ENCODE data around the gene FAM111A. TPM values are rescaled to one million over a fixed set of nuclear protein-coding genes. Genes with fewer than 3 reads are reported as not detected.

The FAM111A gene
- total RNA-seq, 4 donors from 2014 or later, result 36.8 to 94.2 (median 51.7) TPM

- TF ChIP-seq, protein P1, sequence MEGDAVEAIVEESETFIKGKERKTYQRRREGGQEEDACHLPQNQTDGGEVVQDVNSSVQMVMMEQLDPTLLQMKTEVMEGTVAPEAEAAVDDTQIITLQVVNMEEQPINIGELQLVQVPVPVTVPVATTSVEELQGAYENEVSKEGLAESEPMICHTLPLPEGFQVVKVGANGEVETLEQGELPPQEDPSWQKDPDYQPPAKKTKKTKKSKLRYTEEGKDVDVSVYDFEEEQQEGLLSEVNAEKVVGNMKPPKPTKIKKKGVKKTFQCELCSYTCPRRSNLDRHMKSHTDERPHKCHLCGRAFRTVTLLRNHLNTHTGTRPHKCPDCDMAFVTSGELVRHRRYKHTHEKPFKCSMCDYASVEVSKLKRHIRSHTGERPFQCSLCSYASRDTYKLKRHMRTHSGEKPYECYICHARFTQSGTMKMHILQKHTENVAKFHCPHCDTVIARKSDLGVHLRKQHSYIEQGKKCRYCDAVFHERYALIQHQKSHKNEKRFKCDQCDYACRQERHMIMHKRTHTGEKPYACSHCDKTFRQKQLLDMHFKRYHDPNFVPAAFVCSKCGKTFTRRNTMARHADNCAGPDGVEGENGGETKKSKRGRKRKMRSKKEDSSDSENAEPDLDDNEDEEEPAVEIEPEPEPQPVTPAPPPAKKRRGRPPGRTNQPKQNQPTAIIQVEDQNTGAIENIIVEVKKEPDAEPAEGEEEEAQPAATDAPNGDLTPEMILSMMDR (IDR thresholded peaks at IDR 0.05; ENCODE audit: low read depth), result no peak
Observed at GRCh38 chr11:59157433-59157832, 14.8 kb downstream of the FAM111A start.

DNA sequence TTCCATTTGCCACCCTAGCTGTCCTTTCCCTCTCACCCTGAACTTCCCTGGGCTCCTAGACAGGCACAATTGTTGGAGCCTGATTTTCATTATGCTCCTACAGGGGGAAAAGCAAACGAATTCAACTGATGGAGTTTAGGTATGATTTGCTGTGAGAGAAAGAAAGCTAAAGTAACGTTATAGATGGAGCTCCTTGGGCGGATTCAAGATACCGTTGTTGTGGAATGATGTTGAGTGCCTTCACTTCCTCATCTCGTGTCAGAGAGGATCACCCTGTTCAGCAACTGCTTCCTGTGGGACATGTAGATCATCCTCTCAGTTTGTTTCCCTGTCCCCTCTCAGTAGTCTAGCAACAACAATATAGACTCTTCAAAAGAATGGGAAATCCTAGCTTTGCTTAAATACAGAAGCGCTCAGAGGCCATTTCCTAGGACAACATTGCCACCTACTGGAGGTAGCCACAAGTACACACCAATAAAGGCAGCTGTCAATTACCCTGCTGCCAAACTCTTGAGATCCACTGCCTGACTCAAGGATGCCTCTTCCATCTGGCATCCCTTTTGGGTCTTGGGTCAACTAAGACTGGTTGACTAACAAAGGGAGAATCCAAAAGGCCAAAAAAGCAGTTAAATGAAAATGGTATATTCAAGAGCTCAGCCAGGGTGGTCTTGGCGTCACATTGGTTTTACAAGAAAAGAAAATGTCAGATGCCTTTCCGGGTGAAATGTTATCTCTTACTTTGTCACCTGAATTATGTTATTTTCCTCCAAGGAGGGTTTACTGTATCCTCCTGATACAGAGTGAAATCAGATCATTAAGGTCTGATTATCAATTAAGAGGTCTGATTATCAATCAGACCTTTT is 15.8 kb downstream of the FAM111A start:
- TF ChIP-seq, protein P1 (IDR thresholded peaks at IDR 0.05; ENCODE audit: low read depth), result no peak

GRCh38 chr11:59164028-59164427 is 21.4 kb downstream of the FAM111A start:
- TF ChIP-seq, protein P1 (IDR thresholded peaks at IDR 0.05; ENCODE audit: low read depth), result no peak

DNA sequence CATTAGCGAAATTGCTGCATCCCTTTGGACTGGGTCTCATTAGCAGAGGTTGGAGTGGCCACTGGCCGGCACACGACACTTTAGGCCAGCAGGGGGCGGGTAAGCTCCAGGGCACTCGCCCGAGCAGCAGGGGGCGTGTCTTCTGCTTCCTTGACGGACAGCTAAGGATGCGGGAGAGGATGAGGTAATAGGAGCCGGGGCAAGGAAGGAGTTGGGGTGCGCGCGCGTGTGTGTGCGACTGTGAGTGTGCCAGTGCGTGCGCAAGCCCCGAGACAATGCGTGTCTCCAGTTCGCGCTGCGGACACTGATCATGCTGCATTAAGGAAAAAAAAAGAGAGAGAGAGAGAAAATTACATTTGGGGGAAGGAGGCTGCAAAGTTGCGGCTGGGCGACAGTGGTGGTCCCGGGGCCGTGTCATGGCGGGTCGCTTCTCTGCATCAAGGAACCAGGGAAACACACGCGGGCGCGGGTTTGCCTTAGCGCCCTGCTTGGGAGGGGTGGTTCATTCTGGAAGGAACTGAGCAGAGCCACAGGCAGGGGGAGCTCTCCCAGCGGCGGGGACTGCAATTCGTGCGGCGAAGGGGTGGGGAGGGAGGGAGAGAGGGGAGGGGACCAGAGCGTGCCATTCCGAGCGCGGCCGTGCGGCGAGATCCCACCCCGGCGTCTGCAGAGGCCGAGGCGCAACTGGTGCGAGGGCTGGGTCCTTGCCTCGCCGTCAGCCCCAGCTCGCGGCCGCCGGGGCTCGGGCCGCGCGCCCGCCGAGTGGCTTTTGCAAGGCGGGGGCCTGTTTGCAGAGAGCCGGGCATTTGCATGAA is 29.1 kb downstream of the FAM111A start, which contains the start of gene DTX4:
Gene DTX4 (plus strand): TSS at position 625 of the 815 bp plus-strand sequence. CDS start 464 bp downstream, outside the sequence.
- TF ChIP-seq, protein P1 (IDR thresholded peaks at IDR 0.05; ENCODE audit: low read depth), result no peak

- TF ChIP-seq, protein P1 (IDR thresholded peaks at IDR 0.05; ENCODE audit: low read depth), result no peak
Observed at GRCh38 chr11:59172345-59173079, 29.9 kb downstream of the FAM111A start.

- TF ChIP-seq, protein P1 (IDR thresholded peaks at IDR 0.05; ENCODE audit: low read depth), result no peak
Observed at GRCh38 chr11:59173080-59173963, 30.7 kb downstream of the FAM111A start.
